MG63 (cell line): ENCODE measurements around the gene UGT1A6. TPM values are rescaled to one million over a fixed set of nuclear protein-coding genes. Genes with fewer than 3 reads are reported as not detected.

Experiments used
- DNase-seq: peaks from one replicate; pipeline ENCODE4 v3.0.0-alpha.2; 2020
- H3K27me3 ChIP-seq: fragments of 250-450 bp; sonication (Bioruptor Pico); 2 replicates; pipeline ENCODE4 v1.5.1; 2020; ENCODE audit warnings: mild to moderate bottlenecking, moderate library complexity
- H3K36me3 ChIP-seq: fragments of 250-450 bp; sonication (Bioruptor Pico); 2 replicates; pipeline ENCODE4 v1.5.1; 2020; ENCODE audit warnings: mild to moderate bottlenecking, moderate library complexity
- H3K4me3 ChIP-seq: fragments of 250-450 bp; sonication (Bioruptor Pico); 2 replicates; pipeline ENCODE4 v1.5.1; 2020; ENCODE audit warnings: mild to moderate bottlenecking, moderate library complexity
- H3K9me3 ChIP-seq: fragments of 250-450 bp; sonication (Bioruptor Pico); 2 replicates; pipeline ENCODE4 v1.5.1; 2020; ENCODE audit warnings: mild to moderate bottlenecking, moderate library complexity
- total RNA-seq: library from RNA; depleted of rRNA; stranded (reverse); fragments of >200 nt; shearing (Covaris generic); gene quantifications from 2 replicates; pipeline ENCODE4 v1.2.3, GENCODE V29; 2014; ENCODE audit warnings: low replicate concordance; rRNA removed

Gene UGT1A6
- total RNA-seq, 1 experiment from 2014 or later, result 0.20 TPM

GRCh38 chr2:233815861-233816260 lies 123.2 kb downstream of the UGT1A6 start:
- H3K9me3 ChIP-seq, result no peaks in the 10 kb centered on the region
- DNase-seq, result no peak

GRCh38 chr2:233816334-233816733 lies 123.6 kb downstream of the UGT1A6 start:
- no peaks in the 10 kb centered on the region for H3K9me3 ChIP-seq
- no peaks in the 10 kb centered on the region for H3K36me3 ChIP-seq
- no peak for DNase-seq
- no peak overlapping the region for H3K4me3 ChIP-seq
- no peaks in the 10 kb centered on the region for H3K27me3 ChIP-seq

More at GRCh38 chr2:233815861-233816260, 123.2 kb downstream of the UGT1A6 start:
- H3K27me3 ChIP-seq, result no peaks in the 10 kb centered on the region
- no peaks in the 10 kb centered on the region for H3K36me3 ChIP-seq
- no peak overlapping the region for H3K4me3 ChIP-seq

GRCh38 chr2:233816771-233817170 lies 124.1 kb downstream of the UGT1A6 start:
- Histone ChIP-seq H3K36me3 (no peaks in the 10 kb centered on the region), H3K4me3 (no peak overlapping the region), H3K9me3 (no peaks in the 10 kb centered on the region), H3K27me3 (no peaks in the 10 kb centered on the region)
- DNase-seq, result no peak

- H3K9me3 ChIP-seq, result no peaks in the 10 kb centered on the region
- no peaks in the 10 kb centered on the region for H3K27me3 ChIP-seq
- H3K4me3 ChIP-seq, result no peak overlapping the region
- no peak for DNase-seq
- no peaks in the 10 kb centered on the region for H3K36me3 ChIP-seq
These were observed 124.7 kb downstream of the UGT1A6 start for GRCh38 chr2:233817361-233817911.

- Histone ChIP-seq H3K27me3 (no peaks in the 10 kb centered on the region), H3K4me3 (no peak overlapping the region), H3K9me3 (no peaks in the 10 kb centered on the region), H3K36me3 (no peaks in the 10 kb centered on the region)
- DNase-seq, result no peak
These were observed 125.4 kb downstream of the UGT1A6 start for GRCh38 chr2:233817995-233818638.

DNA sequence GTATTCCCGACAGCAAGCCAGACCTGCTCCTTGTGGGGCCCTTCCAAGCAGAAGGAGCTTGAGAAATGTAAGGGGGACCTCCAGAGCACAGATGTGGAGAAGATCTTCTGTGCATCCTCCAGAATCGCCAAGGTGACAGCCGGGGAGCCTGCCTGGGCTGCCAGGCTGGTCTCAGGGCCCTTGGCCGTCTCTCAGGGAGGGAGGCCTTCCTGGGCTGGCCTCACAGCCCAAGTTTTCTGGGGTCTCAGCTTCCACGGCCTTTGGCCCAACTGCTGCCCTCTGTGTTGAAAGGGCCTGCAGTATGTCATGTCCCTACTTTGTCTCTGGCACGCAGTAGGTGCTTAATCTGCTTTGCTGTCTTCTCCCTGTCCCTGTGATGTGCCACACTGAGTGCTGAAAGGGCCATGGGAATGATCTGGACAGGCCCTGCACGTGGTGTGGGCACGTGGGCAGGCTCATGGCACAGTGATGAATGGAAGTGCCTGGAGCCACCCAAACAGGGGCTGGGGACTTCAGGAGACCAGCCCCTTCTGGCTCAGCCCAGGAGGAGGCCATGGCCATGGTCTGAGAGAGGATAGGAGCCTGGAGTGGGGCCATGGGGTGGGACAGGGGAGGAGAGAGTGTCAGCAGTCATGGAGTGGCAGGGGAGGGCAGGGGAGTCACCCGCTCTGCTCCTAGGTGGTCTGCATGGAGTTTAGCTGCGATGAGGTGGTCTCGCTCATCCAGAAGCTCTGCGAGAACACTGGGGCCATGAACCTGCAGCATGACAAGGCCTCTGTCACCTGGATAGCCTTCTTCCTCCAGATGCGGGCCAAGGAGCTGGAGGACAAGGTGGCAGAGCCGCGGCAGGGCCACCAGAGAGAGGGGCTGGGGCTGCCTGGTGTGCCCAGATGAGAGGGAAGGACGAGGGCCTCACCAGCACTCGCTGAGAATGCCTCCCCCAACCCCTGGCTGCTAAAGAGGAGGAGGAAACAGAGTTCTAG lies 126.2 kb downstream of the UGT1A6 start:
- H3K27me3 ChIP-seq, result no peaks in the 10 kb centered on the region

GRCh38 chr2:233819884-233820773 lies 127.4 kb downstream of the UGT1A6 start:
- no peak for DNase-seq
- Histone ChIP-seq H3K4me3 (no peak overlapping the region), H3K27me3 (no peaks in the 10 kb centered on the region), H3K36me3 (no peaks in the 10 kb centered on the region), H3K9me3 (no peaks in the 10 kb centered on the region)

More for the DNA sequence above, 126.2 kb downstream of the UGT1A6 start:
- Histone ChIP-seq H3K9me3 (no peaks in the 10 kb centered on the region), H3K36me3 (no peaks in the 10 kb centered on the region), H3K4me3 (no peak overlapping the region)
- no peak for DNase-seq

- Histone ChIP-seq H3K27me3 (no peaks in the 10 kb centered on the region), H3K36me3 (no peaks in the 10 kb centered on the region), H3K9me3 (no peaks in the 10 kb centered on the region), H3K4me3 (no peak overlapping the region)
- no peak for DNase-seq
These were observed 128.1 kb downstream of the UGT1A6 start for GRCh38 chr2:233820774-233821105.

DNA sequence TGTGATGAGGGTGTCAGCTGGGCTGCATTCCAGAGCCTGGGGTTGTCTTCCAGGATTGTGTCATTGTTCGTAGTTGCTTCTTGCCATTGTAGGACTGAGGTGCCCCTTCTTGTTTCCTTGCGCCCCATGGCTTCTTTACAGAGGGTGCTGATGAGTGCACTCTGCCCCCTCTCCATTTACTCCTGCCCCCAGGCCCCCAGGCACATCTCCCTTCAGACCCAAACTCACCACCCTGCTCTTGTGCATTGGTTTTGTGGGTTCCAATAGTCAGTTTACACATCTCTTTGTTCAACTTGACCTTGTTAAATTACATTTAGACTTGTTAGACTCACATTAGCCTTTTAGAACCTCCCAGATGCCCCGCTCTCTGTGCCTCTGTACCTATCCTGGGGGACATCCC lies 128.5 kb downstream of the UGT1A6 start:
- DNase-seq, result no peak
- no peak overlapping the region for H3K4me3 ChIP-seq
- H3K27me3 ChIP-seq, result no peaks in the 10 kb centered on the region
- peaks cover 2% of the 10 kb centered on the region; the same call in 1 of the 2 replicates for H3K9me3 ChIP-seq
- H3K36me3 ChIP-seq, result no peaks in the 10 kb centered on the region

DNA sequence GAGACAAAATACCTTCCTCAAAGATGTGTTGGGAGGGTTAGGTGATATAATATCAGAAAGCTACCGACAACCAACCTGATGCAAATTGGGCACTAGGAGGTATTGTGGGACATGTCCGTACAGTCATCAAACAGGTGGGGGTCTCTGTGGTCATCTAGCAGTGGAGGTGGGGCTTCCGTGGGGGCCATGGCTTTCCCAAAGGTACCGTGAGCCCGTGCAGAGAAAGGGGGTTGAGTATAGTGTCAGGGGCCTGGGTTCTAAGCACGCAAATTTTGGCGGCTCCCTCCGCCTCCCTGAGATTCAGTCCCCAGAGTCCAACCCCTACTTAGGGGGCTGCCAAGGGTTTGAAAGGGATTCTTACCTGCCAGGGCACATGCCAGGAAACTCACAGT lies 129.0 kb downstream of the UGT1A6 start:
- Histone ChIP-seq H3K27me3 (no peaks in the 10 kb centered on the region), H3K9me3 (peaks cover 4% of the 10 kb centered on the region; the same call in 1 of the 2 replicates), H3K36me3 (no peaks in the 10 kb centered on the region), H3K4me3 (no peak overlapping the region)
- DNase-seq, result no peak

- no peaks in the 10 kb centered on the region for H3K36me3 ChIP-seq
- H3K9me3 ChIP-seq, result peaks cover 4% of the 10 kb centered on the region; the same call in 1 of the 2 replicates
- no peaks in the 10 kb centered on the region for H3K27me3 ChIP-seq
- H3K4me3 ChIP-seq, result no peak overlapping the region
- no peak for DNase-seq
These were observed 129.5 kb downstream of the UGT1A6 start for GRCh38 chr2:233822101-233822771.

Other genes starting within 250 kb of the UGT1A6 start
- 23.4 and 34.6 TPM in 2 replicates for gene USP40, start 126.1 kb upstream of the UGT1A6 start, total RNA-seq
- 0.27 and 2.2 TPM in 2 replicates for gene UGT1A8, start 75.3 kb upstream of the UGT1A6 start, total RNA-seq
- 0.27 and 0.33 TPM in 2 replicates for gene UGT1A10, start 56.4 kb upstream of the UGT1A6 start, total RNA-seq
- not detected in 2 replicates for gene UGT1A9, start 21.0 kb upstream of the UGT1A6 start, total RNA-seq
- gene UGT1A7, start 11.0 kb upstream of the UGT1A6 start, total RNA-seq, result 0.10 TPM in 1 of 2 replicates, not detected in the other
- gene UGT1A5, start 20.0 kb downstream of the UGT1A6 start, total RNA-seq, result not detected in 2 replicates
- gene UGT1A4, start 25.8 kb downstream of the UGT1A6 start, total RNA-seq, result not detected in 2 replicates
- not detected in 2 replicates for gene UGT1A3, start 36.2 kb downstream of the UGT1A6 start, total RNA-seq
- gene UGT1A1, start 67.4 kb downstream of the UGT1A6 start, total RNA-seq, result not detected in 2 replicates
- not detected in 2 replicates for gene MROH2A, start 85.4 kb downstream of the UGT1A6 start, total RNA-seq
- gene HJURP, start 161.6 kb downstream of the UGT1A6 start, total RNA-seq, result 59.1 and 67.1 TPM in 2 replicates
- not detected in 2 replicates for gene TRPM8, start 224.5 kb downstream of the UGT1A6 start, total RNA-seq